ENCODE results near the gene CEP128. TPM values are rescaled to one million over a fixed set of nuclear protein-coding genes. Genes with fewer than 3 reads are reported as not detected.
"Not testable (repeated sequence)": the region's sequence is repeated elsewhere in the genome, so short reads cannot be mapped to it uniquely, and the experiment has no call there.

The CEP128 gene
- total RNA-seq, 1 experiment from 2014 or later = 12.0 TPM

DNA sequence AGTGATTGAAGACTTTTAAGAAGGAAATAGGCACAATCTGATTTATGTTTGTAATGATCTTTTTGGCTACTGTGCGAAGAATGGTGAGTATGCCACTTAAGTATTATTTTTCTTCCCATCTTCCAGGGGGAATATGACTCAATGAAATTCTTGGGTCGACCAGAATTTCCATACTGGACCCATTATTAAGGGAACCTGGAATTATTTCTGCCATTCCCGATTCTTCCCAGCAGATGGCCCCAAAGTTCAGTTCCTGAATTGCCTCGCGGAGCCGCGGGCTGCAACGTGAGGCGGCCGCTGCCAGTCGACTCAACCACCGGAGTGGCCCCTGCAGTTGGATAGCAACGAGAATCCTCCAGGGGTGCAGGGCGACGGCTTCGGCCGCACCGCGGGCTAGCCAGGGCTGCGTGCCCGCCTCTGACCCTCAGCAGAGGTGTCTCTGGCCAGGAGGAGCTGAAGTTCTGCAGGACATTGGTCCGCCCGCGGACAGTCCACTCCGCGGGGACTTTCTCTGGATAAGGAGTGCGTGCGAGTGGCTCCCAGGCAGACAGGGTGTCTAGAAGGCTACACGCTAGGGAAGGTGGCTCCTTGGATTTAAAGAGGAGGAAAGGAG lies 13.3 kb upstream of the CEP128 start:
- H3K36me3 Mint-ChIP-seq = no peaks in the 10 kb centered on the region
- peak; percentile 90 for ATAC-seq
- POLR2A ChIA-PET = no interaction called here
- H3K4me3 Mint-ChIP-seq = peak overlapping the region; percentile 91
- peaks cover 8% of the 10 kb centered on the region for H3K4me1 Mint-ChIP-seq
- DNase-seq (ENCODE audit: low spot score) = peak; percentile 85
- TF ChIP-seq, protein P1, sequence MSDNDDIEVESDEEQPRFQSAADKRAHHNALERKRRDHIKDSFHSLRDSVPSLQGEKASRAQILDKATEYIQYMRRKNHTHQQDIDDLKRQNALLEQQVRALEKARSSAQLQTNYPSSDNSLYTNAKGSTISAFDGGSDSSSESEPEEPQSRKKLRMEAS (CRISPR knock-in tag; IDR thresholded peaks at IDR 0.05) = peak; percentile 72
- TF ChIP-seq, protein P2, sequence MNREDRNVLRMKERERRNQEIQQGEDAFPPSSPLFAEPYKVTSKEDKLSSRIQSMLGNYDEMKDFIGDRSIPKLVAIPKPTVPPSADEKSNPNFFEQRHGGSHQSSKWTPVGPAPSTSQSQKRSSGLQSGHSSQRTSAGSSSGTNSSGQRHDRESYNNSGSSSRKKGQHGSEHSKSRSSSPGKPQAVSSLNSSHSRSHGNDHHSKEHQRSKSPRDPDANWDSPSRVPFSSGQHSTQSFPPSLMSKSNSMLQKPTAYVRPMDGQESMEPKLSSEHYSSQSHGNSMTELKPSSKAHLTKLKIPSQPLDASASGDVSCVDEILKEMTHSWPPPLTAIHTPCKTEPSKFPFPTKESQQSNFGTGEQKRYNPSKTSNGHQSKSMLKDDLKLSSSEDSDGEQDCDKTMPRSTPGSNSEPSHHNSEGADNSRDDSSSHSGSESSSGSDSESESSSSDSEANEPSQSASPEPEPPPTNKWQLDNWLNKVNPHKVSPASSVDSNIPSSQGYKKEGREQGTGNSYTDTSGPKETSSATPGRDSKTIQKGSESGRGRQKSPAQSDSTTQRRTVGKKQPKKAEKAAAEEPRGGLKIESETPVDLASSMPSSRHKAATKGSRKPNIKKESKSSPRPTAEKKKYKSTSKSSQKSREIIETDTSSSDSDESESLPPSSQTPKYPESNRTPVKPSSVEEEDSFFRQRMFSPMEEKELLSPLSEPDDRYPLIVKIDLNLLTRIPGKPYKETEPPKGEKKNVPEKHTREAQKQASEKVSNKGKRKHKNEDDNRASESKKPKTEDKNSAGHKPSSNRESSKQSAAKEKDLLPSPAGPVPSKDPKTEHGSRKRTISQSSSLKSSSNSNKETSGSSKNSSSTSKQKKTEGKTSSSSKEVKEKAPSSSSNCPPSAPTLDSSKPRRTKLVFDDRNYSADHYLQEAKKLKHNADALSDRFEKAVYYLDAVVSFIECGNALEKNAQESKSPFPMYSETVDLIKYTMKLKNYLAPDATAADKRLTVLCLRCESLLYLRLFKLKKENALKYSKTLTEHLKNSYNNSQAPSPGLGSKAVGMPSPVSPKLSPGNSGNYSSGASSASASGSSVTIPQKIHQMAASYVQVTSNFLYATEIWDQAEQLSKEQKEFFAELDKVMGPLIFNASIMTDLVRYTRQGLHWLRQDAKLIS (CRISPR knock-in tag; IDR thresholded peaks at IDR 0.05; ENCODE audit: borderline replicate concordance) = 0 out of 2 replicates have a peak, but pooled peaks have one; percentile 12
- TF ChIP-seq CTCF (IDR thresholded peaks at IDR 0.05) = peak; percentile 50
- 0 out of 2 replicates have a peak, but pooled peaks have one; percentile 45 for TF ChIP-seq E2F5 (CRISPR knock-in tag; IDR thresholded peaks at IDR 0.05)
- no peak for TF ChIP-seq ETV6 (CRISPR knock-in tag; IDR thresholded peaks at IDR 0.05)
- TF ChIP-seq TEAD1 (CRISPR knock-in tag; IDR thresholded peaks at IDR 0.05) = no peak
- TF ChIP-seq HMGXB4 (CRISPR knock-in tag; IDR thresholded peaks at IDR 0.05) = peak; percentile 88
- TF ChIP-seq HMGA2 (CRISPR knock-in tag; IDR thresholded peaks at IDR 0.05) = no peak
- TF ChIP-seq CREM (CRISPR knock-in tag; IDR thresholded peaks at IDR 0.05) = no peak
- H3K27ac Mint-ChIP-seq = no peak overlapping the region
- no peaks in the 10 kb centered on the region for H3K9me3 Mint-ChIP-seq
- CTCF ChIA-PET = interaction anchor here (1.1 to 3.1 kb wide), 6 partner anchors 13 to 215 kb away, joined by 3 to 38 read pairs (median 6); partner anchors contain the start of gene CEP128
- peaks cover 41% of the 10 kb centered on the region for H3K27me3 Mint-ChIP-seq (ENCODE audit: low read depth)

GRCh38 chr14:80953211-80953610 lies 11.7 kb upstream of the CEP128 start:
- H3K27ac Mint-ChIP-seq; H3K9me3 Mint-ChIP-seq; DNase-seq (ENCODE audit: low spot score); H3K36me3 Mint-ChIP-seq; H3K4me3 Mint-ChIP-seq; H3K4me1 Mint-ChIP-seq; CTCF ChIA-PET; ATAC-seq; POLR2A ChIA-PET: not testable (repeated sequence)
- H3K27me3 Mint-ChIP-seq (ENCODE audit: low read depth) = peaks cover 40% of the 10 kb centered on the region

GRCh38 chr14:80951491-80951890 lies 10.0 kb upstream of the CEP128 start:
- Mint-ChIP-seq H3K36me3 (no peaks in the 10 kb centered on the region), H3K4me3 (no peak overlapping the region), H3K9me3 (no peaks in the 10 kb centered on the region), H3K4me1 (peaks cover 4% of the 10 kb centered on the region), H3K27ac (no peak overlapping the region), H3K27me3 (ENCODE audit: low read depth) (peaks cover 26% of the 10 kb centered on the region)
- DNase-seq (ENCODE audit: low spot score) = no peak
- no peak for ATAC-seq
- POLR2A ChIA-PET = no interaction called here
- CTCF ChIA-PET = no interaction called here
- TF ChIP-seq, protein P3, sequence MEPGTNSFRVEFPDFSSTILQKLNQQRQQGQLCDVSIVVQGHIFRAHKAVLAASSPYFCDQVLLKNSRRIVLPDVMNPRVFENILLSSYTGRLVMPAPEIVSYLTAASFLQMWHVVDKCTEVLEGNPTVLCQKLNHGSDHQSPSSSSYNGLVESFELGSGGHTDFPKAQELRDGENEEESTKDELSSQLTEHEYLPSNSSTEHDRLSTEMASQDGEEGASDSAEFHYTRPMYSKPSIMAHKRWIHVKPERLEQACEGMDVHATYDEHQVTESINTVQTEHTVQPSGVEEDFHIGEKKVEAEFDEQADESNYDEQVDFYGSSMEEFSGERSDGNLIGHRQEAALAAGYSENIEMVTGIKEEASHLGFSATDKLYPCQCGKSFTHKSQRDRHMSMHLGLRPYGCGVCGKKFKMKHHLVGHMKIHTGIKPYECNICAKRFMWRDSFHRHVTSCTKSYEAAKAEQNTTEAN (CRISPR knock-in tag; IDR thresholded peaks at IDR 0.05) = no peak
- TF ChIP-seq JAZF1 (CRISPR knock-in tag; IDR thresholded peaks at IDR 0.05) = no peak
- no peak for TF ChIP-seq ZNF512 (CRISPR knock-in tag; IDR thresholded peaks at IDR 0.05; ENCODE audit: borderline replicate concordance)
- TF ChIP-seq ETV6 (CRISPR knock-in tag; IDR thresholded peaks at IDR 0.05) = no peak
- no peak for TF ChIP-seq GTF2I (CRISPR knock-in tag; conservative IDR thresholded peaks at IDR 0.05)
- no peak for TF ChIP-seq ZNF232 (CRISPR knock-in tag; IDR thresholded peaks at IDR 0.05)
- no peak for TF ChIP-seq GABPB1 (CRISPR knock-in tag; IDR thresholded peaks at IDR 0.05)
- TF ChIP-seq TEAD4 (CRISPR knock-in tag; IDR thresholded peaks at IDR 0.05) = no peak
- TF ChIP-seq, protein P4, sequence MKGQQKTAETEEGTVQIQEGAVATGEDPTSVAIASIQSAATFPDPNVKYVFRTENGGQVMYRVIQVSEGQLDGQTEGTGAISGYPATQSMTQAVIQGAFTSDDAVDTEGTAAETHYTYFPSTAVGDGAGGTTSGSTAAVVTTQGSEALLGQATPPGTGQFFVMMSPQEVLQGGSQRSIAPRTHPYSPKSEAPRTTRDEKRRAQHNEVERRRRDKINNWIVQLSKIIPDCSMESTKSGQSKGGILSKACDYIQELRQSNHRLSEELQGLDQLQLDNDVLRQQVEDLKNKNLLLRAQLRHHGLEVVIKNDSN (CRISPR knock-in tag; IDR thresholded peaks at IDR 0.05) = no peak

All from WTC11 (cell line).